CD4-positive, CD25-positive, alpha-beta regulatory T cell (primary cell): ENCODE data around the gene PRR20G. TPM values are rescaled to one million over a fixed set of nuclear protein-coding genes. Genes with fewer than 3 reads are reported as not detected.
A peak's percentile ranks its signal among the peaks of the same experiment; 100 is the strongest.

Experiments used
- ATAC-seq, 2 donors: fragments of 150-1000 bp; cut with Tn5 transposase; one replicate each; pipeline ENCODE4 v1.10.0; 2021; ENCODE audit warnings: low read depth in 2 of 2, moderate number of reproducible peaks in 2 of 2, moderate library complexity in 1 of 2
- DNase-seq, 3 donors: peaks; one replicate each; pipeline versions ENCODE4 v3.0.0 to v3.0.0-alpha.2; 2012 to 2022; ENCODE audit warnings: mixed read lengths in 1 of 3
- H3K27ac ChIP-seq: one replicate; pipeline ENCODE4 v1.7.0; 2013; ENCODE audit warnings: mild to moderate bottlenecking, low read length; ENCODE audit not compliant: insufficient read depth, poor library complexity, severe bottlenecking
- H3K27me3 ChIP-seq: one replicate; pipeline ENCODE4 v1.7.0; 2013; ENCODE audit warnings: low read length; ENCODE audit not compliant: control insufficient read depth, insufficient read depth
- H3K36me3 ChIP-seq: one replicate; pipeline ENCODE4 v1.7.0; 2013; ENCODE audit warnings: mild to moderate bottlenecking, low read length, moderate library complexity; ENCODE audit not compliant: control insufficient read depth, insufficient read depth
- H3K4me1 ChIP-seq: 2 replicates; pipeline ENCODE4 v1.7.0; 2013; ENCODE audit warnings: mild to moderate bottlenecking, low read length; ENCODE audit not compliant: insufficient read depth, control insufficient read depth, poor library complexity, severe bottlenecking
- H3K4me3 ChIP-seq: one replicate; pipeline ENCODE4 v1.7.0; 2013; ENCODE audit warnings: low read depth, mild to moderate bottlenecking, low read length, moderate library complexity
- H3K9me3 ChIP-seq, 2 experiments: 1 replicate in 1 of 2; 2 replicates in 1 of 2; pipeline ENCODE4 v1.7.0; 2013; ENCODE audit warnings: low read length in 2 of 2, mild to moderate bottlenecking in 1 of 2, moderate library complexity in 1 of 2; ENCODE audit not compliant: control insufficient read depth in 2 of 2
- H3K27ac Mint-ChIP-seq, 3 donors: one replicate each; pipeline ENCODE4 v1.8.0; 2020 to 2022; ENCODE audit warnings: mild to moderate bottlenecking in 3 of 3, mixed read lengths in 3 of 3, moderate library complexity in 2 of 3
- H3K27me3 Mint-ChIP-seq: one replicate; pipeline ENCODE4 v1.8.0; 2022; ENCODE audit warnings: mild to moderate bottlenecking, mixed read lengths
- H3K36me3 Mint-ChIP-seq: one replicate; pipeline ENCODE4 v1.8.0; 2020; ENCODE audit warnings: mixed read lengths
- H3K4me1 Mint-ChIP-seq, 4 donors: one replicate each; pipeline ENCODE4 v1.8.0; 2020 to 2022; ENCODE audit warnings: mixed read lengths in 4 of 4, mild to moderate bottlenecking in 1 of 4
- H3K4me3 Mint-ChIP-seq, 4 donors: one replicate each; pipeline ENCODE4 v1.8.0; 2020 to 2022; ENCODE audit warnings: mild to moderate bottlenecking in 4 of 4, mixed read lengths in 4 of 4, moderate library complexity in 3 of 4
- H3K9me3 Mint-ChIP-seq, 7 donors: one replicate each; pipeline ENCODE4 v1.8.0; 2020 to 2022; ENCODE audit warnings: mixed read lengths in 7 of 7, mild to moderate bottlenecking in 3 of 7, moderate library complexity in 2 of 7
- polyA plus RNA-seq, 4 donors: library from polyadenylated mRNA; unstranded; fragments of 300-500 nt; fragmentation: Illumina TruSeq; gene quantifications; one replicate each; pipeline ENCODE4 v1.2.3, GENCODE V29; 2021
- total RNA-seq: library from RNA; stranded (reverse); gene quantifications from one replicate; pipeline ENCODE4 v1.2.3, GENCODE V29; 2022

PRR20G gene
- total and polyA plus RNA-seq, 5 donors from 2014 or later, result not detected

DNA sequence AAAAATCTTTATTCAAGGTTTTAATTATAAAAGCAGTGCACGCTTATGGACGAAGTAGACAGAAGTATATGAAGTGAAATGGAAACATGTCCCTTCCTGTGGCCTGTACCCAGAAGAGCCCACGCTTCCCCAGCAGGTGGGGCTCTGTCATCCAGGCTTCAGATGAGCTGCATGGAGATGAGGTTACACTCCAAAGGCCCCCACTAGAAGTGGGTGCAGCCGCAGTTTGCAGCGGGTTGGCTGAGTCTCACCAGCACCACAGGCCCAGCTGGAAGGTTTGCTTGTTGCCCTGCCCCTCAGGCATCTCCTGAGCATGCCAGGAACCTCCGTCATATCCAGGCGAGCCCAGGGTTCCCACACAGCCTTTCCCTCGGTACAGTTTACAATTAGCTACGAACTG lies 33.1 kb downstream of the PRR20G start:
- Histone ChIP-seq H3K27ac (no peak overlapping the region), H3K4me1 (no peaks in the 10 kb centered on the region), H3K36me3 (no peaks in the 10 kb centered on the region), H3K27me3 (no peaks in the 10 kb centered on the region), H3K4me3 (no peak overlapping the region), H3K9me3 (no peaks in the 10 kb centered on the region)
- no peak overlapping the region for H3K27ac Mint-ChIP-seq
- no peaks in the 10 kb centered on the region for H3K36me3 Mint-ChIP-seq
- no peak overlapping the region for H3K4me3 Mint-ChIP-seq
- H3K9me3 Mint-ChIP-seq, result peaks cover 0 to 7% (median 0%) of the 10 kb centered on the region in 7 donors
- DNase-seq, result no peak
- ATAC-seq, result no peak
- H3K4me1 Mint-ChIP-seq, result no peaks in the 10 kb centered on the region
- no peaks in the 10 kb centered on the region for H3K27me3 Mint-ChIP-seq

- Mint-ChIP-seq H3K27ac (no peak overlapping the region), H3K4me3 (no peak overlapping the region)
- no peak for ATAC-seq
These were observed 33.7 kb downstream of the PRR20G start for GRCh38 chr3:127254033-127254644.

DNA sequence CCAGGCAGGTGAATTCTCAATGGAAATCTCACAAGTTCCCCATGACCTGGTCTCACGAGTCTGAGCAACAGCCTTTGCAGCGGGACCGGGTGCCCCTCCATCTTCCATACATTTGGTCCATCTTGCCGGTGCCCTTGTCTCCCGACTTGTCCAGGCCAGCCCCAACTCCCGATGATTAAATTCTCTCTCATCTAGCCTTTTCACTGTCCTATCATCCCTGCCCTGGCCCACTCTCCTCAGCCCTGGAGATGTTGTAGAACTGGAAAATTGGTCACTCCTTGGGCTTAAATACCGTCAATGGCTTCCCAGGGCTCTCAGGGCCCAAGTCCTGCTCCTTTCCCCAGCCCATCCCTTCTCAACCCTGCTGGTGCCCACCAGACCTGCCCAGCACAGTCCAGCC lies 34.4 kb downstream of the PRR20G start:
- Mint-ChIP-seq H3K9me3 (peaks cover 0 to 9% (median 2%) of the 10 kb centered on the region in 7 donors), H3K36me3 (no peaks in the 10 kb centered on the region), H3K27ac (no peak overlapping the region), H3K4me1 (no peaks in the 10 kb centered on the region), H3K4me3 (no peak overlapping the region), H3K27me3 (no peaks in the 10 kb centered on the region)
- ATAC-seq (no peak), DNase-seq (no peak)
- H3K4me3 ChIP-seq, result no peak overlapping the region
- H3K27me3 ChIP-seq, result no peaks in the 10 kb centered on the region
- H3K36me3 ChIP-seq, result no peaks in the 10 kb centered on the region
- H3K4me1 ChIP-seq, result no peaks in the 10 kb centered on the region
- peaks cover 7% of the 10 kb centered on the region in 2 experiments for H3K9me3 ChIP-seq
- no peak overlapping the region for H3K27ac ChIP-seq

More at GRCh38 chr3:127254033-127254644, 33.7 kb downstream of the PRR20G start:
- H3K4me1 Mint-ChIP-seq, result no peaks in the 10 kb centered on the region
- Histone ChIP-seq H3K4me3 (no peak overlapping the region), H3K36me3 (no peaks in the 10 kb centered on the region), H3K27ac (no peak overlapping the region), H3K27me3 (no peaks in the 10 kb centered on the region), H3K4me1 (no peaks in the 10 kb centered on the region), H3K9me3 (peaks cover under 1 to 2% of the 10 kb centered on the region in 2 experiments)
- no peaks in the 10 kb centered on the region for H3K27me3 Mint-ChIP-seq
- H3K36me3 Mint-ChIP-seq, result no peaks in the 10 kb centered on the region
- peaks cover 0 to 9% (median 2%) of the 10 kb centered on the region in 7 donors for H3K9me3 Mint-ChIP-seq
- DNase-seq, result no peak

DNA sequence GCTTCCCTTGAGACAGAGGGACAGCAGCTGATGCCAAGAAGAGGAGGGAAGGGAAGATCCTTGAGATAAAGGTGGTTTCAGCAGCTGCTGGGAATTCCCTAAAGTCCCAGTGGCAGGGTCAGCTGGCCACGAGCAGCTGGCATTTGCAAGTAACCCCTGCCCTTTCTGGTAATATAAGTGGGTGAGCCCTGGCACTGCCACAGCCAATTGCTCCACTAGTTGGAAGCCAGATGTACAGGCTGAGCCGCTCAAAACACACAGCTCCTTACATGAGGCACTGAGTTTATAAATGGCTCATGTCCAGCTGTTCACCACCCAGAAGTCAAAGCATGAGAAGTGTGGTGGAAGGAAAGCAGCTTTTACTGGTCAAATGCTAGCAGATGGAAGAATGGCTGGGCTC lies 35.4 kb downstream of the PRR20G start:
- no peaks in the 10 kb centered on the region for H3K27me3 ChIP-seq
- H3K27me3 Mint-ChIP-seq, result no peaks in the 10 kb centered on the region
- H3K4me3 Mint-ChIP-seq, result no peak overlapping the region
- no peaks in the 10 kb centered on the region for H3K4me1 ChIP-seq
- no peaks in the 10 kb centered on the region for H3K36me3 Mint-ChIP-seq
- no peak for ATAC-seq
- peaks cover 16 to 18% of the 10 kb centered on the region in 2 experiments for H3K9me3 ChIP-seq
- no peaks in the 10 kb centered on the region for H3K36me3 ChIP-seq
- no peak overlapping the region for H3K27ac ChIP-seq
- H3K9me3 Mint-ChIP-seq, result peaks cover 0 to 17% (median 7%) of the 10 kb centered on the region in 7 donors
- H3K4me1 Mint-ChIP-seq, result no peaks in the 10 kb centered on the region
- DNase-seq, result no peak
- no peak overlapping the region for H3K4me3 ChIP-seq
- H3K27ac Mint-ChIP-seq, result no peak overlapping the region

DNA sequence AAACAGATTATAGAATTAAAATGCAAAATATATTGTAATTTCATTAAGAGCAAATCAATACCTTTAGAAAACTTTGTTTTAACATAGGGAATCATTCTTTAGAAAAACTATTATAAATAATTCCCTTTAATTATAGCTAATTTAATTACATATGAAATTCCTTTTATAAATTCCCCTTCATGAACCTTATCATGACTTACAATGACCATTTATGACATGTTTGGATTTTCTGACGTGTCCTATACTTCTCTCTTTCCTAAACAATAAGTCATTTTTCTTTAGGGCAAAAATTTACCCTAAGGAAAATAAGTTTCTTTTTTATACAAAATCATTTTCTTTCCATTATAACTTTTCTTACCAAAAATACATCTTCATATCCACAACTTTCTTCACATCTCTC lies 37.8 kb downstream of the PRR20G start:
- no peak overlapping the region for H3K27ac ChIP-seq
- peaks cover 0 to 36% (median 19%) of the 10 kb centered on the region in 7 donors for H3K9me3 Mint-ChIP-seq
- no peaks in the 10 kb centered on the region for H3K27me3 Mint-ChIP-seq
- H3K27ac Mint-ChIP-seq, result no peak overlapping the region
- H3K36me3 Mint-ChIP-seq, result no peaks in the 10 kb centered on the region
- no peaks in the 10 kb centered on the region for H3K27me3 ChIP-seq
- no peaks in the 10 kb centered on the region for H3K36me3 ChIP-seq
- H3K4me3 ChIP-seq, result no peak overlapping the region
- DNase-seq (no peak), ATAC-seq (no peak)
- H3K9me3 ChIP-seq, result peaks cover 33 to 42% of the 10 kb centered on the region in 2 experiments
- no peaks in the 10 kb centered on the region for H3K4me1 ChIP-seq
- no peaks in the 10 kb centered on the region for H3K4me1 Mint-ChIP-seq
- H3K4me3 Mint-ChIP-seq, result no peak overlapping the region

DNA sequence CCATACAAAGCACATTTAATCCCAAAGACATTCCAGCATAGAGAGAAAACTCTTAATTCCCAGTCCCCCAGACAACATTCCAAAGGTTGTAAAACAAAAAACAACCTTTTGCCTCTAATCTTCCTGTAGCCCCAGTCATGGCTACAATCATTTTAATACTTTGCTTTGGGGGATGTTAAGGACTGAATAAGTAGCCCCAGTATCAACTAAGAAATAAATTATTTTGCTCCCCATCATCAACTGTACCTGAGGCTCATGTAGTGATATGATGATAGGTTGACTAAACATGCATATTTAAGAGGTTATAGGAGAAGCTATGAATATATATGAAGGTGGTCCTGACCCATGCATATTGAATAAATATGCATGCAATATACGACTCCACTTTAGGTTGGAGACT lies 40.6 kb downstream of the PRR20G start:
- no peaks in the 10 kb centered on the region for H3K4me1 Mint-ChIP-seq
- H3K36me3 Mint-ChIP-seq, result peaks cover under 1% of the 10 kb centered on the region
- Histone ChIP-seq H3K36me3 (no peaks in the 10 kb centered on the region), H3K4me3 (no peak overlapping the region), H3K27ac (no peak overlapping the region), H3K4me1 (no peaks in the 10 kb centered on the region), H3K9me3 (peaks cover 42 to 46% of the 10 kb centered on the region in 2 experiments), H3K27me3 (no peaks in the 10 kb centered on the region)
- H3K27ac Mint-ChIP-seq, result no peak overlapping the region
- ATAC-seq (no peak), DNase-seq (peak in 1 of 3 donors; percentile 10)
- no peaks in the 10 kb centered on the region for H3K27me3 Mint-ChIP-seq
- H3K4me3 Mint-ChIP-seq, result no peak overlapping the region
- H3K9me3 Mint-ChIP-seq, result peaks cover 0 to 56% (median 24%) of the 10 kb centered on the region in 7 donors

DNA sequence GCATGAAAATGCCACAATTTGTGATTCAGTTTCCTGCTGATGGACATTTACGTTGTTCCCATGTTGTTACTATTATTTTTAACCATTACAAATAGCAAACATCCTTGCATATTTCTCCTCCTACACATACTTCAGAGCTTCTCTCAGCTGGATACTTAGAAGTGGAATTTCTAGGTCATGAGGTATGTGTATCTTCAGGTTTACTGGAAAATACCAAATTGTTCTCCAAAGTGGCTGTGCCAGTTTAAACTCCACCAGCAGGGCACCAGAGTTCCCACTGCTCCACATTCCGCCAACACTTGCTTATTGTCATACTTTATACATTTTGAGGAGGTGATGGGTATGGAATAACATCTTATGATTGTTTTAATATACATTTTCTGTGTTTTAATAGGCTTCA lies 49.2 kb downstream of the PRR20G start:
- Mint-ChIP-seq H3K9me3 (peaks cover 0 to 32% (median 8%) of the 10 kb centered on the region in 7 donors), H3K4me1 (no peaks in the 10 kb centered on the region), H3K4me3 (no peak overlapping the region), H3K27ac (no peak overlapping the region), H3K27me3 (no peaks in the 10 kb centered on the region), H3K36me3 (peaks cover 11% of the 10 kb centered on the region)
- Histone ChIP-seq H3K9me3 (peaks cover 0 to 16% of the 10 kb centered on the region in 2 experiments), H3K4me1 (no peaks in the 10 kb centered on the region), H3K36me3 (no peaks in the 10 kb centered on the region), H3K27ac (no peak overlapping the region), H3K27me3 (no peaks in the 10 kb centered on the region), H3K4me3 (no peak overlapping the region)
- ATAC-seq (no peak), DNase-seq (no peak)

GRCh38 chr3:127237835-127238234 lies 50.0 kb downstream of the PRR20G start:
- Histone ChIP-seq H3K36me3 (no peaks in the 10 kb centered on the region), H3K4me1 (no peaks in the 10 kb centered on the region), H3K4me3 (no peak overlapping the region), H3K27me3 (no peaks in the 10 kb centered on the region), H3K9me3 (peaks cover 0 to 12% of the 10 kb centered on the region in 2 experiments), H3K27ac (no peak overlapping the region)
- ATAC-seq (no peak), DNase-seq (no peak)
- no peak overlapping the region for H3K27ac Mint-ChIP-seq
- no peaks in the 10 kb centered on the region for H3K4me1 Mint-ChIP-seq
- H3K9me3 Mint-ChIP-seq, result peaks cover 0 to 30% (median 8%) of the 10 kb centered on the region in 7 donors
- H3K4me3 Mint-ChIP-seq, result no peak overlapping the region
- H3K27me3 Mint-ChIP-seq, result no peaks in the 10 kb centered on the region
- peaks cover 14% of the 10 kb centered on the region for H3K36me3 Mint-ChIP-seq
